ENCODE results near the gene SEC14L2.

SEC14L2 gene

DNA sequence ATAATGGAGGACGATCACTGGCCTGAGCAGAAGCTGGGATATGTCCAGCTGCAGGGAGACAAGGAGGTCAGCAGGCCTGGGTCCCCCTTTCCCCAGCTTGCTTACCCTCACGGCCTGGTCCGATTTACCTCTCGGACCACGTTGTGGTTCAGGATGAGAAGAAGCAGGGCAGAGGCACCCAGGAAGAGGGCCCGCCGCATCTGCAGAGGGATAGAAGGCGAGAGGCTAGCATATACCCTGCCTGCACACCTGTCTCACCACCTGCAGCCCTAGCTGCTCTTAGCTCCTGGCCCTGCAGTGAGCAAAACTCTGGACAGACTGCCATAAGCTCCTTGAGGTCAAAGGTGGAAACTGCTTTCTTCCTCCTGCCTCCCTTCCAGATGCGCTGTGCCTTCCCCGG lies 10.9 kb upstream of the SEC14L2 start:
- TF ChIP-seq, protein P1, sequence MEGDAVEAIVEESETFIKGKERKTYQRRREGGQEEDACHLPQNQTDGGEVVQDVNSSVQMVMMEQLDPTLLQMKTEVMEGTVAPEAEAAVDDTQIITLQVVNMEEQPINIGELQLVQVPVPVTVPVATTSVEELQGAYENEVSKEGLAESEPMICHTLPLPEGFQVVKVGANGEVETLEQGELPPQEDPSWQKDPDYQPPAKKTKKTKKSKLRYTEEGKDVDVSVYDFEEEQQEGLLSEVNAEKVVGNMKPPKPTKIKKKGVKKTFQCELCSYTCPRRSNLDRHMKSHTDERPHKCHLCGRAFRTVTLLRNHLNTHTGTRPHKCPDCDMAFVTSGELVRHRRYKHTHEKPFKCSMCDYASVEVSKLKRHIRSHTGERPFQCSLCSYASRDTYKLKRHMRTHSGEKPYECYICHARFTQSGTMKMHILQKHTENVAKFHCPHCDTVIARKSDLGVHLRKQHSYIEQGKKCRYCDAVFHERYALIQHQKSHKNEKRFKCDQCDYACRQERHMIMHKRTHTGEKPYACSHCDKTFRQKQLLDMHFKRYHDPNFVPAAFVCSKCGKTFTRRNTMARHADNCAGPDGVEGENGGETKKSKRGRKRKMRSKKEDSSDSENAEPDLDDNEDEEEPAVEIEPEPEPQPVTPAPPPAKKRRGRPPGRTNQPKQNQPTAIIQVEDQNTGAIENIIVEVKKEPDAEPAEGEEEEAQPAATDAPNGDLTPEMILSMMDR (conservative IDR thresholded peaks at IDR 0.05; ENCODE audit: control insufficient read depth, insufficient read depth, low read depth, low read length), result no peak
- no peak for DNase-seq (ENCODE audit: low read depth)
- no peak overlapping the region for H3K4me3 ChIP-seq (ENCODE audit: control insufficient read depth, low read depth, low read length)

DNA sequence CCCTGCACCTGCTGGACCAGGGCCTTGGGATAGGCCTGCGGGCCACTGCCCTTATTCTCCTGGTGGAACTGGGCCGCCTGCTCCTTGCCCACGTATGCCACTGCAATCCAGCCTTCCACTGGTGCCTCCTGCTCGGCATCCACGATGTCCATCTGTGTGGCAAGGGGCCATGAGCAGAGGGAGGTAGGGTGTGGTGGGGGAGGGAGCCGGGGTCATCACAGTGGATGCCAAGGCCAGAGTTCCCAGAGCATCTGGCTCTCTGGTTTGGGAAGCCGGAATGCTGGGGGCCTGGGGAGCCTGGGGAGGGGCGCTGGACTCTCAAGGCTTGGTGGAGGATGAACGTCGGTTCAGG lies 10.2 kb upstream of the SEC14L2 start:
- peak overlapping the region; percentile 64 for H3K4me3 ChIP-seq (ENCODE audit: control insufficient read depth, low read depth, low read length)

DNA sequence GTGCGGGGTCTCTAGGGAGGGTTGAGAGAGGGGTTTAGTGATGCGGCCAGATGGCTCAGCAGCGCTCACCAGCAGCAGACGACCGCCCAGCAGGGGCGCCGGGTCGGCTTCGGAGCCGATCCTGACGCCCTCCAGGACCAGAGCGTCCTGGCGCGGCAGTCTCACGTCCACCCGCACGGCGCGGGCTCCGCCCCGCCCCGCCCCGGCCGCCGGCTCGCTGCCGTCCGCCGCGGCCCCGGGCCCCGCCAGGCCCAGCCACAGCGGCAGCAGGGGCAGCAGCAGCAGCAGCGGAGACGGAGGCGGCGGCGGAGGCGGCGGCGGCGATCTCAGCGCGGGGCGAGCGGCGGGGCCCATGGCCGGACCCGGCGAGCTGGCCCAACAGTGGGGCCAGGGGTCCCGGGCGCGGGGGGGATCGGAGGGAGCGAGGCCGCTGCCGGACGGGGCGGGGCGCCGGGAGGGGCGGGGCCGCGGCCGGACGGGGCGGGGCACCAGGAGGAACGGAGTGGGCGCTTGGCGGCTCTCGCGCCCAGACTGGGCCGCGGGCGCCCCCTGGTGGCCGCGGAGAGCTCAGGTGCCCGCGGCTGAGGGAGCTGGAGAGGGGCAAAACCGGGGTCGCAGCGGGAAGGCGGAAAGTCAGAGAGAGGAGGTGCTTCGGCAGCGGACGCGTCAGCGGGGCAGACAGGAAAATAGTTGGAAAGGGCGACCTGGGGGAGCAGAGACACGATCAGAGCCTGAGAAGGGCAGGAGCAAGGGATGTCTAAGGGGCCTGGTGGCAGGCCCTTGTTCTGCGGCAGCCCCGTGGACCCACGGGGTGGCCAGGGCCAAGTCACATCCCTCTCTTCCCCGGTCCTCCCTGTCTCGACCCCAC lies 9.6 kb upstream of the SEC14L2 start, which contains the start of gene RNF215:
RNF215 (minus strand) TSS at position 452 of the 868 bp plus-strand sequence; CDS start at position 354, 98 bp downstream.
- H3K4me3 ChIP-seq (ENCODE audit: control insufficient read depth, low read depth, low read length), result peak within 1 kb of the TSS; percentile 64
- DNase-seq (ENCODE audit: low read depth), result peak; percentile 57
- TF ChIP-seq, protein P1 (conservative IDR thresholded peaks at IDR 0.05; ENCODE audit: control insufficient read depth, insufficient read depth, low read depth, low read length), result no peak

More for the DNA sequence above, 10.2 kb upstream of the SEC14L2 start:
- no peak for DNase-seq (ENCODE audit: low read depth)
- TF ChIP-seq, protein P1 (conservative IDR thresholded peaks at IDR 0.05; ENCODE audit: control insufficient read depth, insufficient read depth, low read depth, low read length), result no peak

DNA sequence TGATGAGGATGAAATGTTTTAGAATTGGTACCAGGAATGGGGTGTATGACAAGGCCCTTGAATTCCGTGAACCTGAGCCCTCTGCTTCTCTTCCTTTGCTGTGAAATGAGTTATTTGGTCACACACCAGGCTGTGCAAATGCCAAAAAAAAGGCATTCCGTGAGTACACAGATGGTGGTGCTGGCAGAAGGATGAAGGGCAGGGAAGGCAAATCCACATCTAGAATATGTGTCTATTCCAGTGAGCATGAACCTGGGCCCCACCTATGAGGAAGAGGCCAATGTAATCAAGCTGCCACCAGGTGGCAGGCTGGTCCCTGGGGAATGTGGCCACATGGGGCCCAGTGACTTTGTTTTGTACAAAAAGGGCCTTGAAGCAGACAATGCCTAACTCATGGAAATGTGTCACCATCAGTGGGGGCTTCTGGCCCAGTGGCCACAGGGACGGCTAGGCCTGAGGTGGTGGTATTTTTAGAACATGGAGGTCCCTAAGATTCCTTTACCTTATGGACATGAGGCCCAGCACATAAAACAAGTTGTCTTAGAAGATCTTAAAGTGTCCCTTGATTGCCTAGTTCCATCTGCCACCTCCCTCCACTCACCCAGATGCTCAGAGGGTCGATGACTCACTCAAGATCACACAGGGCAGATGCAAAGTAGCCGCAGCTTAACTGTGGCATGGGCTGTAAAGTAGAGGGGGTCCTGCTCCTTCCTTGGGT lies 5.7 kb upstream of the SEC14L2 start:
- H3K4me3 ChIP-seq (ENCODE audit: control insufficient read depth, low read depth, low read length), result no peak overlapping the region
- TF ChIP-seq, protein P1 (conservative IDR thresholded peaks at IDR 0.05; ENCODE audit: control insufficient read depth, insufficient read depth, low read depth, low read length), result peak; percentile 70
- DNase-seq (ENCODE audit: low read depth), result peak; percentile 73

DNA sequence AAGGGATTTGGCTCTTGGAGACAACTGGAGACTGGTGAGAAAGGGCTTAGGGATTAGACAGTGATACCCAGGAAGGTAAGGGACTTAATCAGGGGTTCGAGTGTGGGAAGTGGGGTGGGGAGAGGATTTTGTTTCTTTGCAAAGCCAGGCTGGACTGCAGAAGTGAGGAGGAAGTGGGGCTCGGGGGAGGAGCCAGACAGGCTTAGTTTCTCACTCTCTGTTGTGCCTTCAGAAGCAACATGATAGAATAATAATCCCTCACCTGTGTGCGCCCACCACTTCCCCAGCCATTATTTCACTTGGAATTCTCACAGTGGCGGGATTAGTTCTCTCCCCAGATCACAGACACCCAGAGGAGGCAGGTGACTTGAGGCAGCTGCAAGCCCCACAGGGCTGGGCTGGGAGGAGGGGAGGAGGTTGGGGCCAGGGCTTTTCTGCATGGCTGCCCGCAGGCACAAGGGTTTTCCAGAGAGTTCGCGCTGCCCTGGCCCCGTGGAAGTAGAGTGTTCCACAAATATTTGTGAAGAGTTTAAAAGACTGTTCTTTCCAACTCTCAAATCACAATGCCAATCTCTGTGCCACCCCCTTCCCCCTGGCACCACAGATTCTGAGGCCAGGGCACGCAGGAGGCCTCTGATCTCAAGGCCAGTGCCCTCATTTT lies 4.0 kb upstream of the SEC14L2 start:
- no peak for DNase-seq (ENCODE audit: low read depth)
- TF ChIP-seq, protein P1 (conservative IDR thresholded peaks at IDR 0.05; ENCODE audit: control insufficient read depth, insufficient read depth, low read depth, low read length), result no peak
- H3K4me3 ChIP-seq (ENCODE audit: control insufficient read depth, low read depth, low read length), result no peak overlapping the region

DNA sequence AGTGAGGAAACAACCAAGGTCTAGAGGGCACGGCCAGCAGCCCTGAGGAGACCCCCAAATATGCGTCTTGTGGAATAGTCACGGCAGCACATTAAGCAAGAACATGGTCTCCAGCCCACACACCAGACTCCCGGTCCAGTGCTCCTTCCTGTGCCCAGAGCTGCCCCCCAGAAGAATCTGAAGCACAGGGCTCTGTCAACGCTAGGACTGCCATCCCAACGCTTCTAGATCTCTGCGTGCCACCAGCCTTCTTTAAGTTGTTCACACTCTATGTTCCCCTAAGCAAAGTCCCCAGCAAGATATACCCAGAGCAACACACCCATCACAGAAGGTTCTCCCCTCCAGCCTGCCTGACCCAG lies 3.5 kb upstream of the SEC14L2 start:
- DNase-seq (ENCODE audit: low read depth), result no peak
- no peak overlapping the region for H3K4me3 ChIP-seq (ENCODE audit: control insufficient read depth, low read depth, low read length)
- TF ChIP-seq, protein P1 (conservative IDR thresholded peaks at IDR 0.05; ENCODE audit: control insufficient read depth, insufficient read depth, low read depth, low read length), result no peak

Measured in fibroblast of mammary gland (primary cell).